SKM-1 treated with dmso at 0.1 percent for 144 hours (cell line): ENCODE measurements around the gene KIF1A.

Experiments
- DNase-seq: peaks from one replicate; lab custom pipeline; 2025; ENCODE audit not compliant: unreplicated experiment; lab: John Stamatoyannopoulos, UW

Gene KIF1A

GRCh38 chr2:240821429-240821778 lies 1.4 kb upstream of the KIF1A start:
- DNase-seq, result no peak

- no peak for DNase-seq
Measured at GRCh38 chr2:240820607-240821428, 799 bp upstream of the KIF1A start.

- DNase-seq, result no peak
Measured at GRCh38 chr2:240819126-240819857, 727 bp downstream of the KIF1A start.

- no peak for DNase-seq
Measured at GRCh38 chr2:240818293-240819125, 1.5 kb downstream of the KIF1A start.

- DNase-seq, result no peak
Measured at GRCh38 chr2:240817496-240818292, 2.3 kb downstream of the KIF1A start.

- no peak for DNase-seq
Measured at GRCh38 chr2:240816584-240817495, 3.2 kb downstream of the KIF1A start.

GRCh38 chr2:240815761-240816583 lies 4.0 kb downstream of the KIF1A start:
- no peak for DNase-seq

GRCh38 chr2:240814946-240815760 lies 4.9 kb downstream of the KIF1A start:
- DNase-seq, result no peak

- DNase-seq, result no peak
Measured at GRCh38 chr2:240814280-240814679, 5.7 kb downstream of the KIF1A start.

- DNase-seq, result no peak
Measured at GRCh38 chr2:240813231-240813921, 6.6 kb downstream of the KIF1A start.

GRCh38 chr2:240812721-240813120 lies 7.3 kb downstream of the KIF1A start:
- DNase-seq, result no peak

- no peak for DNase-seq
Measured at GRCh38 chr2:240812301-240812680, 7.7 kb downstream of the KIF1A start.

- DNase-seq, result no peak
Measured at GRCh38 chr2:240811346-240812300, 8.4 kb downstream of the KIF1A start.

GRCh38 chr2:240810621-240811020 lies 9.4 kb downstream of the KIF1A start:
- no peak for DNase-seq

GRCh38 chr2:240810199-240810598 lies 9.8 kb downstream of the KIF1A start:
- no peak for DNase-seq

GRCh38 chr2:240809276-240809675 lies 10.7 kb downstream of the KIF1A start:
- no peak for DNase-seq
